ENCODE measurements around the gene STK31.
"Not testable (repeated sequence)": the region's sequence is repeated elsewhere in the genome, so short reads cannot be mapped to it uniquely, and the experiment has no call there.

The STK31 gene, protein sequence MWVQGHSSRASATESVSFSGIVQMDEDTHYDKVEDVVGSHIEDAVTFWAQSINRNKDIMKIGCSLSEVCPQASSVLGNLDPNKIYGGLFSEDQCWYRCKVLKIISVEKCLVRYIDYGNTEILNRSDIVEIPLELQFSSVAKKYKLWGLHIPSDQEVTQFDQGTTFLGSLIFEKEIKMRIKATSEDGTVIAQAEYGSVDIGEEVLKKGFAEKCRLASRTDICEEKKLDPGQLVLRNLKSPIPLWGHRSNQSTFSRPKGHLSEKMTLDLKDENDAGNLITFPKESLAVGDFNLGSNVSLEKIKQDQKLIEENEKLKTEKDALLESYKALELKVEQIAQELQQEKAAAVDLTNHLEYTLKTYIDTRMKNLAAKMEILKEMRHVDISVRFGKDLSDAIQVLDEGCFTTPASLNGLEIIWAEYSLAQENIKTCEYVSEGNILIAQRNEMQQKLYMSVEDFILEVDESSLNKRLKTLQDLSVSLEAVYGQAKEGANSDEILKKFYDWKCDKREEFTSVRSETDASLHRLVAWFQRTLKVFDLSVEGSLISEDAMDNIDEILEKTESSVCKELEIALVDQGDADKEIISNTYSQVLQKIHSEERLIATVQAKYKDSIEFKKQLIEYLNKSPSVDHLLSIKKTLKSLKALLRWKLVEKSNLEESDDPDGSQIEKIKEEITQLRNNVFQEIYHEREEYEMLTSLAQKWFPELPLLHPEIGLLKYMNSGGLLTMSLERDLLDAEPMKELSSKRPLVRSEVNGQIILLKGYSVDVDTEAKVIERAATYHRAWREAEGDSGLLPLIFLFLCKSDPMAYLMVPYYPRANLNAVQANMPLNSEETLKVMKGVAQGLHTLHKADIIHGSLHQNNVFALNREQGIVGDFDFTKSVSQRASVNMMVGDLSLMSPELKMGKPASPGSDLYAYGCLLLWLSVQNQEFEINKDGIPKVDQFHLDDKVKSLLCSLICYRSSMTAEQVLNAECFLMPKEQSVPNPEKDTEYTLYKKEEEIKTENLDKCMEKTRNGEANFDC

DNA sequence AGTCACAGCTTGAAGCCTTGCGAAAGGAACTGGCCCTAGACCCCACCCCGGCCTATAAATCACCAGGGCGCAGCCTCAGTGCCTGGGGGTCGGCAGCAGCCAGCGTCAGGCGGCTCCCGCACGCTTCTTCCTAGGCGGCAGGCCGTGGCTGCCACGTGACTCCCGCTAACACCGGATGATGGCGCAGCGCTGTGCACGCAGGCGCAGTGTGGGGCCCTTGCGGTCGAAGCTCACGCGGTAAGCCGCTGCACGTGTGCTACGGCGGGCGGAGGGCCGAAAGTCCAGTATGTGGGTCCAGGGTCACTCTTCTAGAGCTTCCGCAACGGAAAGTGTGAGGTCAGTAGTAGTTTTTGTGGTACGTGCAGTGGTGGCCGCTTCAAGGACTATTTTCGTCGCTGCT is at the start of gene STK31:
Gene STK31 (plus strand): TSS at position 220 of the 400 bp plus-strand sequence. CDS start 67 bp downstream, at position 287.
- no peak for DNase-seq (ENCODE audit: low read depth in 2 of 2)

DNA sequence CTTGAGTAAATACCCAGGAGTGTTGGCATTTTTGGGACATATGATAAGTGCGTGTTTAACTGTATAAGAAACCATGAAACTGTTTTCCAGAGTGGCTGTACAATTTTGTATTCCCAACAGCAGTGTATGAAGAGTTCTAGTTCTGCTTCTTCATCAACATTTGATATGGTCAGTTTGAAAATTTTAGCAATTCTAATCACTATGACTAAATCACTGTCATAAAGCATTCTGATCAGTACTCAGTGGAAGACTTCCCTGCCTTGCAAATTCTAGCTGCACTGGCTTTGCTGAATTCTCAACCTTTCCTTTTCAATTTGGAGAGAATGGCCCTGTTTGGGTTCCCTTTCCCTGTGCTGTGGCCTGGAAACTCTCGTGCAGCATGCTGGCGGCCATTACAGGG is 48.6 kb upstream of the STK31 start:
- DNase-seq (ENCODE audit: low read depth in 2 of 2): no peak

DNA sequence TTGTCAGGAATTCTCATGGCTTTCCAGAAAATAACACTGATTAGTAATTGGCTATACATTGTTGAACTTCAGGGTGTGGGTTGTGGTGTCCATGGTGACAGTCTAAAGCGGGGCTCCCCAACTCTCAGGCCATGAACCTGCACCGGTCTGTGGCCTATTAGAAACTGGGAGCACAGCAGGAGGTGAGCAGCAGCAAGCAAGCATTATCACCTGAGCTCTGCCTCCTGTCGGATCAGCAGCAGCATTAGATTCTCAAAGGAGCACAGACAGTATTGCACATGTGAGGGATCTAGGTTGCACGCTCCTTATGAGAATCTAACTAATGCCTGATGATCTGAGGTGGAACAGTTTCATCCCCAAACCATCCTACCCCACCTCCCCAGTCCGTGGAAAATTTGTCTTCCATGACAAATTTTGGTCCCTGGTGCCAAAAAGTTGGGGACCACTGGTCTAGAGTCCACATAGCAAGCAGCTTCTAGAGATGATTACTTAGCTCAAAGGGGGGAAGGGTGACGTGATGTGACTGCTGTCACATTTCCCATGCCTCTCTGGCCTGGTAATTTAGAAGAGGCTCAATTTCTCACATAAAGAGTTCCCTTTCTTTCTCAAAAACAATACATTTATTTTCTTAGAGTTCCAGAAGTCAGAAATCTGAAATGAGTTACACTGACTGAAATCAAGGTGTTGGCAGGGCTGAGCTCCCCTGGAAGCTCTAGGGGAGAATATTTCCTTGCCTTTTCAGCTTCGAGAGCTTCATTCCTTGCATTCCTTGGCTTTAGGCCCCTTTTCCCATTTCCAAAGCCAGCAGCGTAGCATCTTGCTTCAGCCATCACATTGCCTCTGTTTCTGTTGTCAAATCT is 47.7 kb upstream of the STK31 start:
- no peak for DNase-seq (ENCODE audit: low read depth in 2 of 2)

DNA sequence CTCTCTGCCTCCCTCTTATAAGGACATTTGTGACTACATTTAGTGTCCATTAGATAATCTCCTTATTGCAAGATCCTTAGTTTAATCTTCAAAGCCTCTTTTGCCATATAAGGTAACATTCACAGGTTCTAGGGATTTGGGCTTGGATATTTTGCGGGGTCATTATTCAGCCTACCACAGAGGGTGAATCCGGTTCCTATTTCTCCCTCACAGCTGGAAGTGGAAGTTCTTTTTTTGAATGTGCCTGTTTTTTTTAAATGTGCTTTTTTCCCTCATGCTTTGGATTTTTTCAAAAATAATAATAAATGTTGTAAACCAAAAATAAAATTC is 47.1 kb upstream of the STK31 start:
- no peak for DNase-seq (ENCODE audit: low read depth in 2 of 2)

DNA sequence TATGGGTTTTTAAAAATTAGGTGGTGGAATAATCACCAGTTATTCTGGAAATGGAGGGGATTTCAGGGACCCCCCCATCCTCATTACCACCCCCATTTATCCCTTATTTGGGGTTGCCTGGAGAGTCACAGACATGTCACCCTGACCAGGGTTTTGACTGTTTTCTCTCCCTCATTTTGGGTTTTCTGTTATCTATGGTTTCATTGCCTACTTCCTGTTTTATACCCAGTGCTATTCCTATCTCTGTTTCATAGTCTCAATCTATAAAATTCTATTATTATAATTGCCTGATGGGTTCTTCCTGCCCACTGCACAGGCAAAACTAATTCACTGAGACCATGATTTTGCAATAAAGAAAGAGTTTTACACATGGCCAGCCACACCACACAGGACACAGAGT is 45.9 kb upstream of the STK31 start:
- DNase-seq (ENCODE audit: low read depth in 2 of 2): no peak

DNA sequence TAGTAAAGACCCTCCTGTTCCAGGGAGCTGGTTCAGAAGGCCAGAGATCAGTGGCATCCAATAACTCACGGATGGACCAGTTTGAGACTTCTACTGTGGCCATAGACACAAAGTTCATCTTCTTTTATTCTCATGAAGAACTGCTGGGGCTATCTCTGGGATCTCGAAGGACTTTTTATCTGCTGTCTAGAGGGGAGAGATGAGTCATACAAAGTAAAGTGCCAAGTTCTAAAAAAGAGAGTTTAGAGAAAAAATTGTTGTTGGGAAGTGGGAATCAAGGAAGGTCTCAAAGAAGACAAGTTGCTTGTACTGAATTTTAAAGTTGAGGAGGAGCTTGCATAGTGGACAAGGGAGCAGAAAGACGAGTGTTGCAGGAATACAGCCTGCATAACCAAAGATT is 38.0 kb upstream of the STK31 start:
- DNase-seq (ENCODE audit: low read depth in 2 of 2): no peak

DNA sequence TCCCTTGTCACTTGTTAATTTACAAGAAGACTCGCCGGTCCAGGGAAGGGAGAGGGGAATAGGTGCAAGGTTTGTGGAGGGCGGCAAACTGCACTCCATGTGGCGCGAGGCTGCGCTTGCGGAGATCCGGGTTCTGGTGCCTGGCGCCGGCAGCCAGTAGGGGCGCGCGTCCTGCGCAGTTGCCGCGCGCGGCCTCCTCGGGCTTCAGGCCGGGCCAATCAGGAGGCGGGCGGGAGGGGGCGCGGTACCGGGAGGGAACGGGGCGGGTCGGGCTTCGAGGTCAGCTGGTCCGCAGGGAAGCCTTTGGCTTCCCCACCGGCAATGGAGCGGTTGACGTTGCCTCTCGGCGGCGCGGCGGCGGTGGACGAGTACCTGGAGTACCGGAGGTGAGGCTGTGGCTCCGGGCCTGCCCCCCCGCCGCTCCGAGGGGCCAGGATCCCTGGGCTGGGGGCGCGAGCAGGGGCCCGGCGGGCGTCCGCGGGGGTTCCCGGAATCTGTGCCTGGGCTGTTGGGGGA is 30.1 kb upstream of the STK31 start, which contains the start of gene FAM221A:
Gene FAM221A (plus strand): TSS at position 302 of the 516 bp plus-strand sequence. CDS start 20 bp downstream, at position 322.
- DNase-seq (ENCODE audit: low read depth in 2 of 2): peak; percentile 60 to 66

DNA sequence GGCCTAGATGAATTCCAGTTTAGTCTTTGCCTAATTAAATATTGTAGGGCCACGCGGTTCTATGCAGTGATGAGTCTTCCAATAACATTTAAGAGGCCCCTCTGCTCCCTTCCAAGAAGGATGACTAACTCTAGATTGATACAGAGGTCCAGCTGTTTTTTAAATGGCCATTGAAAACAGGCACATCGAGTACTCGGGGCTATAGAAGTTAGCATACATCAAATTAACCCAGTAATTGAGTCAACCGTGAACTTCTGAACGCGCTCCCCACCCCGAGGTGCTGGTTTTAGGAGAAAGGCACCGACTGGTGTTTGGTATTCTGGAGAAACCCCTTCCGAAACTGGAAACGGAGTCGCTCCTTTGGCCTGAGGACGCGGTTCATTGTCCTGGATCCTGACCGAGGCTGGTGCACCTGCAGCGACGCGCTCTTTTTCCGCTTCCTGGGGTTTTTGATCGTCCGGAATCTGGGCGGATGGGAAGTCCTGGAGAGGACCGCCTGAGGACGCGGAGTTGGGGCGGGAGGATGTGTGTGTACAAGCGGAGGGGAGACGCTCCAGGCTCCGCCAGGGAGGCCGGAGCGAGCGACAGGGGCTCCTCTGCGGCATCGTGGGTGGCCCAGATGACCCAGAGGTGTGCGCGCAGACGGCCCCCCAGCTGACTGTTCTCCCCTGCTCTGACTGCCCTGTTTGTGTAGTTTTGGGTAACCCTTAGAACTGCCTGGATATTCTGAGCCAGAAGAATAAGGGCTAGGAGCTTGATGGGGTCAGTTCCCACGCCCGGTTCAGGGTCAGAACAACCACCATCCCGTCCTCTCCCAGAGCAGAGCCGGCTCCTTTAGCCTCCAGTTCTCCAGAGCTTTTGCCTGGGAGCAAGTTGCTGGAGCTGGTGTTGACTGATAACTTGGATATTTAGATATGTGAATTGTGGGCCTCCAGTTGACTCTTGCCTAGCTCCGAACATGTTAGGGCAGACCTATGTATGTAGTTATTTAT is 29.3 kb upstream of the STK31 start:
- peak in 1 of 2 donors; percentile 1 for DNase-seq (ENCODE audit: low read depth in 2 of 2)

DNA sequence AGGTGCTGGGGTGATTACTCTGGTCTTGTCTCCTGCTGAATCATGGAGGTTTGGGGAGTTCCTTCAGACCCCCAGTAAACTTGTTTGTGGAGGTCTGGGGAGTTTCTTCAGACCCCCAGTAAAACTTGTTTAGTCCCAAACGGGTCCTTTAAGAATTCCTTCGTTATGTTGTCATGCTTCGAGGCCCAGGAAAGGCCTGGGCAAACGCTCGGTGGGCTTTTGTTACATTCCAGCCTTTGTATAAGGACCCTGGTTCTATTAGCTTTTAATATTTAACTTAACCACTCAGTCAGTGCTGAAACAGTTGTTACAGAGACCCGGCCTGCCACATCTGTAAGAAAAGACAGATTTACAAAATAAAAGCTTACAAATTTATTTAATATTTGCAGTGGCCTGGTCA is 26.0 kb upstream of the STK31 start:
- not testable (repeated sequence) for DNase-seq (ENCODE audit: low read depth in 2 of 2)

DNA sequence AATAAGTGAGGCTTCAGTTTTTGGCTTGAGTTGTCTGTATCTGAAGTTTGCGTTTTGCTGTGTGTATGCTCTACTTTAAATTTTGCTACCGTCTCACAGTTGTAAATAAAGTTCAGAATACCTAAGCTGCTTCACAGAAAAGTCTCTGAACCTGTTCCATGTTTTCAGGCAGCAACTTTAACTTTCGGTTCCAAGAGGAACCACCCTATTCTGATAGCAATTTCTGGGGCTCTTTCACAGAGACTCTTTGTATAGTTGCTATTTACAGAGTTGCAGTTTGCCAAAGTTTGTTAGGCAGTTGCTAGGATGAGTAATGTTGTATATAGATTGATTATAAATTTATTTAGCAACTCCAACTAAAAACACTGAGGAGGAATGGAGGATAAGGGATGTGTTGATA is 24.3 kb upstream of the STK31 start:
- no peak for DNase-seq (ENCODE audit: low read depth in 2 of 2)

DNA sequence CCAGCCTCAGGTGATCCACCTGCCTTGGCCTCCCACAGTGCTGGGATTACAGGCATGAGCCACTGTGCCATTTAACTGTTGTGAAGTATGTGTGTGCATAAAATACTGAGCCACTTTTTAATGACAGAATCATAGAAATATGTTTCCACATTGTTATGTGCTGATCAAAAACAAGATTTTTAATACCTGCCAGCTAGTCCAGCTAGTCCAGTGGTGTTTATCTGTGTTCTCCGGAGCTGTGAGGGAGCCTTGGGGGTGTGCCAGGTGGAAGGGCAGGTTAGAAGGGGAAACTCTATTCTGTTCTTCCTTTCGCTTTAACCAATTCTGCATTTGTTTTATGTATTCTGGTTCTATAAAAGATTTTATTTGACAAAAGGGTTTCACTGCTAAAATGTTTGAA is 23.0 kb upstream of the STK31 start:
- no peak for DNase-seq (ENCODE audit: low read depth in 2 of 2)

DNA sequence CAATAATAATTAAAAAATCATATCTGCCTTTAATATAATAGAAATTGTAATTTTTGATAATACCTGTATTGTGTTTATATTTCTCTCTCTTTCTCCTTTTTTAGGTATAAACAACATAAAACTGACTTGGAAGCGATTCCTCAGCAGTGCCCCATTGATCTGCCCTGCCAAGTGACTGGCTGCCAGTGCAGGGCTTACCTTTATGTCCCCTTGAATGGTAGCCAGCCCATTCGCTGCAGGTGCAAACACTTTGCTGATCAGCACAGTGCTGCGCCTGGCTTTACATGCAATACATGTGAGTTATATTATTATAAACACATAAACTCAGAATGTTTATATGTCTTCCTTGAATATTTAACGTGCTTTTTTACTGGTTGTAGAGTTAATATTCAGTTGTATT is 20.9 kb upstream of the STK31 start:
- no peak for DNase-seq (ENCODE audit: low read depth in 2 of 2)

DNA sequence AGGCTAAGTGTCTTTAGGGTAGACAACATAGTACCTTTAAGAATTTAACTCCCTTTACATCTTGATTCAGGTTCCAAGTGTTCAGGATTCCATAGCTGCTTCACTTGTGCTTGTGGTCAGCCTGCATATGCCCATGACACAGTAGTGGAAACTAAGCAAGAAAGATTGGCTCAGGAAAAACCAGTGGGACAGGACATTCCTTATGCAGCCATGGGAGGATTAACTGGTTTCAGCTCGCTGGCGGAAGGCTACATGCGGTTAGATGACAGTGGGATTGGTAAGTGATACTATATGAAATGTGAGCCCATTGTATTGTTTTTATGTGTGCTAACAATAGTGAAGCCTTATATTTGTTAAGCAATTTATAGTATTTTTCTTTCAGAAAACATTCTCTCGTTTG is 18.7 kb upstream of the STK31 start:
- DNase-seq (ENCODE audit: low read depth in 2 of 2): no peak

DNA sequence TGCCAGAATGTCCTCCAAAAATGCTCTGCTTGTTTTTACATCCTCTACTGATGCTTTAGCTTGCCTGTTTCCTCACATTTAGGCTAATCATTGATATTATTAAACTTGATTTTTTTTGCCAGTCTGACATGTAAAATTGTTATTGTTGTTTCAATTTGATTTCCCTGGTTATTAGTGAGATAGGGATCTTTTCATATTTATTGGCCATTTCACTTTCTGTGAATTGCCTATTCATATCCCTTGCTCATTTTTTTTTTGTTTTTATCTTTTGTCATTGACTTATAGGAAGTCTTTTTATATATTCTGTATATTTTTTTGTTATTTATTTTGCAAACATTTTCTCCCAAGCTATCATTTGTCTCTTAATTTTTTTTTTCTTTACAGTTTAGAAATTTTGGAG is 16.8 kb upstream of the STK31 start:
- DNase-seq (ENCODE audit: low read depth in 2 of 2): no peak

DNA sequence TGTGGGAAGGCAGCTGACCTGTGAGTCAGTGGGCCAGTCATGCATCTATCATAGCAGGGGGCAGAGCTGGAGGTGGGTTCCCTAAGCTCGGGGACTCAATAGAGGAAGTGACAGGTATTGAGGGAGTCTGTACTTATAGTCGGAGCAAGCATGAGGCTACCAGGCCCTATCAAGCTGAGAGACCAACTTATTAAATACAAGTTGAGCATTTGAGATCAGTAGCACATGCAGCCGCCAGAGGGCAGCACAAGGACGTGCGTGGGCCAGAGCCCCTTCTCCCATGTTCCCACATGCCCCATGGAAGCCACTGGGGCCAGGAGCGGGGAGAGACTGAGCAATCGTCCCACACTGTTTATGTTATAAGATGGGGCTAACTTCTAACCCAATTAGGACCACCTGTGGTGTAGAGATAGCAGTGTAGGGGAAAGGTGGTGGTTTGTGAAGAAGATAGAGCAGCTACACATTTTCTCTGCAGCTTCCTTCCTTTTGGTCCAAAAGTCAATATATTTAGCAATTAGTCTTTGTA is 13.0 kb upstream of the STK31 start:
- peak; percentile 30 to 31 for DNase-seq (ENCODE audit: low read depth in 2 of 2)

DNA sequence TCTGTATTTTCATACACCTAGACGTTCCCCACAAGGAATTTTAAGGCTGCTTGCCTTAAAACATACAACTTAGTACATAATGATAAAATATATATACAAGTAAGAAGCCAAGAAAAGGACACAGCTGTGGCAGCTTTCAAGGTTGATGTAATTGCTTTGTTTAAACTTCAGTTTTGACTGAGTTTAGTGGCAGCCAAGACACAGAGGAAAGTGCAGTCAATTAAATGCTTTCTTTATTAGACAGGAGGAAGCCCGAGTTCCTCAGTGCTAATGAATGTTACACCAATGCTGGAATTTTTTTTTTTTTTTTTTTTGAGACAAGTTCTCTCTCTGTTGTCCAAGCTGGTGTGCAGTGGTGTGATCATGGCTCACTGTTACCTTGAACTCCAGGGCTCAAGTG is 11.2 kb upstream of the STK31 start:
- DNase-seq (ENCODE audit: low read depth in 2 of 2): no peak

DNA sequence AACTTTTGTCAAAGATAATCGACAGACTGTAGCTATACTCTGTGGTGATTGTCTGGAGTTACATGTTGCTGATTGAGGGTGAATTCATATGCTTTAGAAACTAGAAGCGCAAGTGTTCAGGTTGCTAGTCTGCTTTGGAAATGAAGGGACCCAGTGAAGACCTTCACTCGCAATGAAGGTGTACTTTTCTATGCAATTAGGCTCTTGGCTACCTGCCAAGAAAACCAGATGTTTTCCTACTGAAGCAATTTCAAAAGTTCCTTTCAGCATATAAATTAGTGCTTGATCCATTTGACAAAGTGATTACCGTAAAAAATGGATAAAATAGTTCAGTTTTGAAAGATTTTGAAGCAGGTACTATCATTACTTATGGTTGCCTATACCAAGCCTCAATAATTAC is 10.0 kb upstream of the STK31 start:
- no peak for DNase-seq (ENCODE audit: low read depth in 2 of 2)

DNA sequence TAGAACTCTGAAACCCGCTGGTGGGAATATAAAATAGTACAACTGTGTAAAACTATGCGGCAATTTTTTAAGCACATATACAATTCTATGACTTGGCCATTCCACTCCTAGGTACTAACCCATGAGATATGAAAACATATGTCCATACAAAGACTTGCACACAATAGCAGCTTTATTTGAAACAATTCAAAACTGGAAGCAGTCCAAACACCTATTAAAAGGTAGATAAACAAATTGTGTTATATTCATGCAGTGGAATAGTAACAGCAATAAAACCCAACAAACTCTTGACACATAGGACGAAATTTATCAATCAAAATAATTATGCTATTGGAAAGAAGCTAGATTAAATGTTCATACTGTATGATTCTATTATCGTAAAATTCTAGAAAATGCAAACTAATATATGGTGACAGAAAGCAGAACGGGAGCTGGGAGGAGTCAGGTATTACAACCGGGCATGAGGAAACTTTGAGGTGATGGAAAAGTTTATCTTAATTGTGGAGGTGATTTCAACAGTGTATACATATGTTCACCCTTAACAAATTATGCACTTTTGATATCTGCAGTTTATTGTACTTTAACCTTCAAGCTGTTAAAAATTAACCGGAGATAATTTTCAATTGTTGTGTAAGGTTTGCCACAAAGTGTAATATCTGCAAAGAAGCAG is 803 bp upstream of the STK31 start:
- no peak for DNase-seq (ENCODE audit: low read depth in 2 of 2)

Measured in stimulated activated CD8-positive, alpha-beta memory T cell treated with anti-CD3 and anti-CD28 coated beads, Interleukin-2, amount 100 ng/mL, for 1 hour (primary cell).